HepG2 (cell line): ENCODE results near the gene P3H2. TPM values are rescaled to one million over a fixed set of nuclear protein-coding genes. Genes with fewer than 3 reads are reported as not detected.

Source experiments
- ATAC-seq: fragments of 200-7000 bp; cut with Tn5 transposase; 3 replicates; pipeline ENCODE4 v1.9.1; 2020; ENCODE audit warnings: mild to moderate bottlenecking, moderate library complexity
- BruUV-seq: library from RNA; stranded (reverse); fragments of 400-500 nt; replicated peaks from 2 replicates; lab custom pipeline; 2021; lab: Mats Ljungman, UMichigan
- CTCF ChIA-PET: fragments of 300-600 bp; formaldehyde crosslinking; extraction: SDS; loops from one replicate; lab custom pipeline; 2021; ENCODE audit warnings: low total read pairs, inconsistent platforms, low intra/inter-chr PET ratio; lab: Yijun Ruan, JAX
- POLR2A ChIA-PET: fragments of 350-600 bp; sonication (Branson Sonifier 250); formaldehyde crosslinking; loops from one replicate; lab custom pipeline; 2020; ENCODE audit warnings: antibody characterized with exemption, inconsistent platforms; lab: Yijun Ruan, JAX
- DNase-seq: peaks from one replicate; pipeline ENCODE4 v3.0.0-alpha.2; 2015; ENCODE audit warnings: low spot score
- FAIRE-seq: peaks from 3 replicates; lab custom pipeline; 2011; peaks lifted over from hg19 to GRCh38; lab: Jason Lieb, UNC
- H2AFZ ChIP-seq: one replicate; pipeline ENCODE4 v1.6.1; 2011; ENCODE audit warnings: low read length, inconsistent platforms
- H3K27ac ChIP-seq: fragments of 300-600 bp; 3 replicates; pipeline ENCODE4 v1.8.0; 2011; ENCODE audit warnings: mixed run types, mild to moderate bottlenecking, mixed read lengths, low read length, inconsistent platforms; ENCODE audit not compliant: insufficient read depth; ENCODE audit errors: extremely low read length
- H3K27me3 ChIP-seq, 2 experiments: fragments of 200-600 bp in 1 of 2; 2 replicates in 1 of 2; 3 replicates in 1 of 2; pipeline versions ENCODE4 v1.6.0 to v1.8.0; 2011; ENCODE audit warnings: low read length in 2 of 2, mild to moderate bottlenecking in 2 of 2, moderate library complexity in 2 of 2, inconsistent platforms in 1 of 2; ENCODE audit not compliant: insufficient read depth in 2 of 2, control insufficient read depth in 1 of 2
- H3K36me3 ChIP-seq, 2 experiments: fragments of 200-600 bp in 1 of 2; replicated peaks in 1 of 2; 2 replicates in 1 of 2; 3 replicates in 1 of 2; pipeline versions ENCODE4 v1.5.1 to v1.8.0; 2011; ENCODE audit warnings: low read length in 2 of 2, inconsistent platforms in 1 of 2; ENCODE audit not compliant: insufficient read depth in 2 of 2, control insufficient read depth in 1 of 2
- H3K4me1 ChIP-seq: 2 replicates; pipeline ENCODE4 v1.5.1; 2012; ENCODE audit warnings: low read length, inconsistent platforms; ENCODE audit not compliant: insufficient read depth
- H3K4me2 ChIP-seq: 2 replicates; pipeline ENCODE4 v1.6.0; 2011; ENCODE audit warnings: low read depth, low read length, inconsistent platforms
- H3K4me3 ChIP-seq, 3 experiments: fragments of 200-600 bp in 1 of 3; sonication (generic), shearing (Covaris generic) in 1 of 3; replicated peaks in 1 of 3; 2 replicates each; pipeline ENCODE4 v1.5.1; 2011 to 2016; ENCODE audit warnings: low read length in 3 of 3, inconsistent platforms in 2 of 3, low read depth in 2 of 3, mild to moderate bottlenecking in 2 of 3, control low read depth in 1 of 3, mixed read lengths in 1 of 3; ENCODE audit not compliant: insufficient read depth in 1 of 3
- H3K79me2 ChIP-seq: one replicate; pipeline ENCODE4 v1.6.1; 2011; ENCODE audit warnings: low read length, inconsistent platforms; ENCODE audit not compliant: insufficient read depth
- H3K9ac ChIP-seq: 2 replicates; pipeline ENCODE4 v1.6.0; 2011; ENCODE audit warnings: mild to moderate bottlenecking, low read depth, low read length, inconsistent platforms; ENCODE audit not compliant: insufficient read depth
- H3K9me3 ChIP-seq: 2 replicates; pipeline ENCODE4 v1.5.1; 2012; ENCODE audit warnings: mild to moderate bottlenecking, low read length
- H4K20me1 ChIP-seq: 2 replicates; pipeline ENCODE4 v1.6.0; 2011; ENCODE audit warnings: inconsistent platforms, mild to moderate bottlenecking, low read length, moderate library complexity; ENCODE audit not compliant: insufficient read depth
- SMAD1 ChIP-seq: sonication (generic); formaldehyde crosslinking; IDR thresholded peaks from 2 replicates; pipeline ENCODE4 v1.4.0; 2020; ENCODE audit warnings: missing genetic modification reagents, low read depth, mild to moderate bottlenecking, borderline replicate concordance
- ZFP36 ChIP-seq: fragments of 150-350 bp; IDR thresholded peaks from 2 replicates; pipeline ENCODE4 v1.6.1; 2018; ENCODE audit warnings: borderline replicate concordance, low read length, low read depth; ENCODE audit not compliant: partially characterized antibody
- ZNF335 ChIP-seq: sonication (generic); formaldehyde crosslinking; IDR thresholded peaks from 2 replicates; pipeline ENCODE4 v1.4.0; 2020; ENCODE audit warnings: missing genetic modification reagents
- WGBS: methylation state at CpG from one replicate; pipeline ENCODE4 v1.1.6; 2017; ENCODE audit warnings: low lambda C conversion rate; 5-methylcytosine and 5-hydroxymethylcytosine counted together
- in situ Hi-C: cut with HindIII; loops from 2 replicates; pipeline ENCODE4 v1.10.0; 2017; ENCODE audit warnings: low pct_unique_long_range_greater_than_20kb; ENCODE audit not compliant: extremely low pct_ligation_motif_present
- intact Hi-C: fragments of 100-400 bp; cut with micrococcal nuclease; formaldehyde crosslinking; loops from one replicate; pipeline ENCODE4 v1.10.0; 2022; ENCODE audit not compliant: unreplicated experiment
- polyA plus RNA-seq, 8 experiments: library from polyadenylated mRNA; depleted of rRNA in 3 of 8; stranded (reverse) in 7 of 8; unstranded in 1 of 8; fragments of >200 nt; fragmentation: Illumina TruSeq in 4 of 8; extraction: Trizol in 4 of 8; gene quantifications; 2 replicates each; pipeline versions ENCODE4 v1.2.1 to v1.2.3, GENCODE V29; 2011 to 2016; ENCODE audit warnings: low read depth in 4 of 8, missing spikeins in 1 of 8, mixed read lengths in 1 of 8; ENCODE audit not compliant: insufficient read depth in 1 of 8
- total RNA-seq, 5 experiments: library from RNA; depleted of rRNA; stranded (reverse); fragments of >200 nt; fragmentation: Illumina TruSeq; extraction: Trizol; gene quantifications; 2 replicates each; pipeline ENCODE4 v1.2.3, GENCODE V29; 2016; ENCODE audit warnings: low read depth in 1 of 5
- TF ChIP-seq, protein P1 (sequence below): sonication (generic); formaldehyde crosslinking; IDR thresholded peaks from 2 replicates; pipeline ENCODE4 v1.4.0; 2020; ENCODE audit warnings: missing genetic modification reagents, borderline replicate concordance
- TF ChIP-seq, protein P2 (sequence below): sonication (generic); formaldehyde crosslinking; IDR thresholded peaks from 2 replicates; pipeline ENCODE4 v1.5.0; 2020; ENCODE audit warnings: mild to moderate bottlenecking, missing genetic modification reagents, moderate library complexity

Gene P3H2
- total and polyA plus RNA-seq, 2 of the 13 experiments (the other 11 are each of a cell fraction or from before 2014, with no cell fraction given), result not detected

GRCh38 chr3:190018460-190018859 lies 102.2 kb downstream of the P3H2 start:
- no peak for FAIRE-seq
- Histone ChIP-seq H3K9ac (no peak overlapping the region), H3K36me3 (no peaks in the 10 kb centered on the region), H2AFZ (no peak overlapping the region), H3K4me1 (no peaks in the 10 kb centered on the region), H3K4me2 (no peak overlapping the region), H4K20me1 (no peaks in the 10 kb centered on the region), H3K9me3 (no peaks in the 10 kb centered on the region), H3K27me3 (0 out of 5 replicates have a peak, but pooled peaks cover 0 to 3% of the 10 kb centered on the region in 2 experiments), H3K27ac (no peak overlapping the region), H3K79me2 (no peaks in the 10 kb centered on the region), H3K4me3 (no peak overlapping the region)
- no TSS peak for BruUV-seq
- no peak for ATAC-seq
- in situ Hi-C loops, result no loop called here
- TF ChIP-seq SMAD1 (CRISPR knock-in tag) (no peak), ZFP36 (no peak), ZNF335 (no peak)
- TF ChIP-seq, protein P1, sequence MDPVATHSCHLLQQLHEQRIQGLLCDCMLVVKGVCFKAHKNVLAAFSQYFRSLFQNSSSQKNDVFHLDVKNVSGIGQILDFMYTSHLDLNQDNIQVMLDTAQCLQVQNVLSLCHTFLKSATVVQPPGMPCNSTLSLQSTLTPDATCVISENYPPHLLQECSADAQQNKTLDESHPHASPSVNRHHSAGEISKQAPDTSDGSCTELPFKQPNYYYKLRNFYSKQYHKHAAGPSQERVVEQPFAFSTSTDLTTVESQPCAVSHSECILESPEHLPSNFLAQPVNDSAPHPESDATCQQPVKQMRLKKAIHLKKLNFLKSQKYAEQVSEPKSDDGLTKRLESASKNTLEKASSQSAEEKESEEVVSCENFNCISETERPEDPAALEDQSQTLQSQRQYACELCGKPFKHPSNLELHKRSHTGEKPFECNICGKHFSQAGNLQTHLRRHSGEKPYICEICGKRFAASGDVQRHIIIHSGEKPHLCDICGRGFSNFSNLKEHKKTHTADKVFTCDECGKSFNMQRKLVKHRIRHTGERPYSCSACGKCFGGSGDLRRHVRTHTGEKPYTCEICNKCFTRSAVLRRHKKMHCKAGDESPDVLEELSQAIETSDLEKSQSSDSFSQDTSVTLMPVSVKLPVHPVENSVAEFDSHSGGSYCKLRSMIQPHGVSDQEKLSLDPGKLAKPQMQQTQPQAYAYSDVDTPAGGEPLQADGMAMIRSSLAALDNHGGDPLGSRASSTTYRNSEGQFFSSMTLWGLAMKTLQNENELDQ (CRISPR knock-in tag), result no peak
- TF ChIP-seq, protein P2, sequence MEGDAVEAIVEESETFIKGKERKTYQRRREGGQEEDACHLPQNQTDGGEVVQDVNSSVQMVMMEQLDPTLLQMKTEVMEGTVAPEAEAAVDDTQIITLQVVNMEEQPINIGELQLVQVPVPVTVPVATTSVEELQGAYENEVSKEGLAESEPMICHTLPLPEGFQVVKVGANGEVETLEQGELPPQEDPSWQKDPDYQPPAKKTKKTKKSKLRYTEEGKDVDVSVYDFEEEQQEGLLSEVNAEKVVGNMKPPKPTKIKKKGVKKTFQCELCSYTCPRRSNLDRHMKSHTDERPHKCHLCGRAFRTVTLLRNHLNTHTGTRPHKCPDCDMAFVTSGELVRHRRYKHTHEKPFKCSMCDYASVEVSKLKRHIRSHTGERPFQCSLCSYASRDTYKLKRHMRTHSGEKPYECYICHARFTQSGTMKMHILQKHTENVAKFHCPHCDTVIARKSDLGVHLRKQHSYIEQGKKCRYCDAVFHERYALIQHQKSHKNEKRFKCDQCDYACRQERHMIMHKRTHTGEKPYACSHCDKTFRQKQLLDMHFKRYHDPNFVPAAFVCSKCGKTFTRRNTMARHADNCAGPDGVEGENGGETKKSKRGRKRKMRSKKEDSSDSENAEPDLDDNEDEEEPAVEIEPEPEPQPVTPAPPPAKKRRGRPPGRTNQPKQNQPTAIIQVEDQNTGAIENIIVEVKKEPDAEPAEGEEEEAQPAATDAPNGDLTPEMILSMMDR (CRISPR knock-in tag), result no peak
- intact Hi-C loops, result no loop called here
- WGBS, result 22% methylated on average over 1 of the region's 1 CpG
- CTCF ChIA-PET, result no interaction called here
- POLR2A ChIA-PET, result no interaction called here
- no peak for DNase-seq
